SU-DHL-6 (cell line): ENCODE measurements around the gene PYGB.

Source experiments
- H2AFZ ChIP-seq: fragments of 200-600 bp; sonication (generic); 2 replicates; pipeline ENCODE4 v1.6.1; 2014; ENCODE audit warnings: low read depth, mild to moderate bottlenecking, moderate library complexity, mixed read lengths, antibody characterized with exemption, low read length; ENCODE audit not compliant: severe bottlenecking
- H3F3A ChIP-seq: fragments of 200-600 bp; shearing (Covaris generic); 2 replicates; pipeline ENCODE4 v1.6.0; 2016; ENCODE audit warnings: antibody characterized with exemption, mild to moderate bottlenecking; ENCODE audit not compliant: insufficient read depth
- H3K27ac ChIP-seq: fragments of 200-600 bp; sonication (generic); 2 replicates; pipeline ENCODE4 v1.5.1; 2016; ENCODE audit warnings: low read depth, mild to moderate bottlenecking, low read length, moderate library complexity, mixed read lengths
- H3K27me3 ChIP-seq: fragments of 200-600 bp; sonication (generic), shearing (Covaris generic); 2 replicates; pipeline ENCODE4 v1.6.0; 2014; ENCODE audit warnings: mild to moderate bottlenecking, low read length
- H3K36me3 ChIP-seq: fragments of 200-600 bp; sonication (generic); 2 replicates; pipeline ENCODE4 v1.6.1; 2014; ENCODE audit warnings: mild to moderate bottlenecking, low read length, mixed read lengths
- H3K4me2 ChIP-seq: fragments of 300-600, 200-600 bp; shearing (Covaris generic), sonication (generic); 2 replicates; pipeline ENCODE4 v1.6.0; 2014; ENCODE audit warnings: low read length, low read depth, mild to moderate bottlenecking; ENCODE audit not compliant: poor library complexity, severe bottlenecking
- H3K4me3 ChIP-seq: fragments of 200-600 bp; sonication (generic); 2 replicates; pipeline ENCODE4 v1.5.1; 2014; ENCODE audit warnings: antibody characterized with exemption, low read length, mild to moderate bottlenecking, mixed read lengths; ENCODE audit not compliant: insufficient read depth, poor library complexity, severe bottlenecking
- H3K79me2 ChIP-seq: fragments of 200-600 bp; sonication (generic); 2 replicates; pipeline ENCODE4 v1.6.1; 2014; ENCODE audit warnings: mild to moderate bottlenecking, low read length, moderate library complexity; ENCODE audit not compliant: insufficient read depth
- H3K9ac ChIP-seq: fragments of 200-600 bp; sonication (generic); 2 replicates; pipeline ENCODE4 v1.7.0; 2014; ENCODE audit warnings: mild to moderate bottlenecking, low read length
- H3K9me2 ChIP-seq: fragments of 200-600 bp; sonication (generic); replicated peaks from 2 replicates; pipeline ENCODE4 v1.6.1; 2014; ENCODE audit warnings: low read length; ENCODE audit not compliant: insufficient read depth
- H3K9me3 ChIP-seq: fragments of 200-600 bp; sonication (generic); 2 replicates; pipeline ENCODE4 v1.6.1; 2014; ENCODE audit warnings: low read length, mixed read lengths; ENCODE audit not compliant: insufficient read depth
- H4K20me1 ChIP-seq: fragments of 200-600 bp; sonication (generic); 2 replicates; pipeline ENCODE4 v1.6.1; 2014; ENCODE audit warnings: low read depth, mild to moderate bottlenecking, antibody characterized with exemption, low read length, moderate library complexity, mixed read lengths
- CTCF ChIP-seq: fragments of 200-600 bp; sonication (generic); IDR thresholded peaks from one replicate; pipeline ENCODE4 v1.5.1; 2017; ENCODE audit warnings: antibody characterized with exemption, mild to moderate bottlenecking, low read length, moderate library complexity; ENCODE audit not compliant: insufficient read depth, poor library complexity, severe bottlenecking
- EZH2phosphoT487 ChIP-seq: fragments of 200-600 bp; sonication (generic), shearing (Covaris generic); conservative IDR thresholded peaks from 2 replicates; pipeline ENCODE4 v1.6.1; 2018; ENCODE audit warnings: mild to moderate bottlenecking, antibody characterized with exemption, low read length, moderate library complexity, mixed read lengths

The PYGB gene

GRCh38 chr20:25252230-25252651 lies 4.4 kb downstream of the PYGB start:
- H3K4me2 ChIP-seq: no peak overlapping the region
- H3K27me3 ChIP-seq: no peaks in the 10 kb centered on the region
- H4K20me1 ChIP-seq: peaks cover 6% of the 10 kb centered on the region; the same call in 1 of the 2 replicates
- peaks cover 7% of the 10 kb centered on the region; the same call in 1 of the 2 replicates for H3F3A ChIP-seq
- no peaks in the 10 kb centered on the region for H3K9me2 ChIP-seq
- H3K79me2 ChIP-seq: no peaks in the 10 kb centered on the region; the same call in 1 of the 2 replicates
- no peaks in the 10 kb centered on the region for H3K9me3 ChIP-seq
- no peak overlapping the region for H3K27ac ChIP-seq
- H2AFZ ChIP-seq: no peak overlapping the region
- no peak overlapping the region for H3K9ac ChIP-seq
- TF ChIP-seq EZH2phosphoT487: no peak
- TF ChIP-seq CTCF: no peak
- no peak overlapping the region for H3K4me3 ChIP-seq
- H3K36me3 ChIP-seq: no peaks in the 10 kb centered on the region

- Histone ChIP-seq H3K36me3 (no peaks in the 10 kb centered on the region), H3K4me3 (no peak overlapping the region), H3K9ac (no peak overlapping the region), H3F3A (peaks cover 7% of the 10 kb centered on the region; the same call in 1 of the 2 replicates), H4K20me1 (peaks cover 6% of the 10 kb centered on the region; the same call in 1 of the 2 replicates), H3K9me2 (no peaks in the 10 kb centered on the region), H2AFZ (no peak overlapping the region), H3K4me2 (no peak overlapping the region), H3K79me2 (no peaks in the 10 kb centered on the region; the same call in 1 of the 2 replicates), H3K27ac (no peak overlapping the region), H3K27me3 (no peaks in the 10 kb centered on the region), H3K9me3 (no peaks in the 10 kb centered on the region)
- TF ChIP-seq EZH2phosphoT487 (no peak), CTCF (no peak)
Measured at GRCh38 chr20:25252686-25253421, 5.0 kb downstream of the PYGB start.

- H3K36me3 ChIP-seq: no peaks in the 10 kb centered on the region
- H2AFZ ChIP-seq: no peak overlapping the region
- H3K79me2 ChIP-seq: no peaks in the 10 kb centered on the region; the same call in 1 of the 2 replicates
- no peak overlapping the region for H3K9ac ChIP-seq
- H3K27ac ChIP-seq: no peak overlapping the region
- no peaks in the 10 kb centered on the region for H3K9me3 ChIP-seq
- peaks cover 6% of the 10 kb centered on the region; the same call in 1 of the 2 replicates for H3F3A ChIP-seq
- no peak overlapping the region for H3K4me2 ChIP-seq
- H4K20me1 ChIP-seq: peaks cover 6% of the 10 kb centered on the region; the same call in 1 of the 2 replicates
- H3K4me3 ChIP-seq: no peak overlapping the region
- H3K9me2 ChIP-seq: no peaks in the 10 kb centered on the region
- H3K27me3 ChIP-seq: no peaks in the 10 kb centered on the region
- TF ChIP-seq EZH2phosphoT487 (no peak), CTCF (no peak)
Measured at GRCh38 chr20:25253606-25254275, 5.9 kb downstream of the PYGB start.
